Neural cell (in vitro differentiated cells): Measurements from ENCODE around the gene CHD6. TPM values are rescaled to one million over a fixed set of nuclear protein-coding genes. Genes with fewer than 3 reads are reported as not detected.

Experiments used
- H2AFZ ChIP-seq: fragments of 200-600, 300-800 bp; sonication (generic), shearing (Covaris generic); 2 replicates; pipeline ENCODE4 v1.6.0; 2014; ENCODE audit warnings: low read depth, mild to moderate bottlenecking, antibody characterized with exemption, low read length, moderate library complexity
- H3F3A ChIP-seq: fragments of 200-600 bp; shearing (Covaris generic); 2 replicates; pipeline ENCODE4 v1.6.1; 2016; ENCODE audit warnings: mild to moderate bottlenecking, moderate library complexity, mixed read lengths, antibody characterized with exemption, low read length; ENCODE audit not compliant: insufficient read depth, poor library complexity, severe bottlenecking
- H3K27ac ChIP-seq: fragments of 200-600, 300-800 bp; sonication (generic), shearing (Covaris generic); 2 replicates; pipeline ENCODE4 v1.5.1; 2014; ENCODE audit warnings: mild to moderate bottlenecking, low read length, moderate library complexity
- H3K27me3 ChIP-seq: fragments of 300-800, 200-600 bp; sonication (generic), shearing (Covaris generic); 2 replicates; pipeline ENCODE4 v1.6.0; 2014; ENCODE audit warnings: mild to moderate bottlenecking, low read depth, low read length, moderate library complexity; ENCODE audit not compliant: insufficient read depth
- H3K36me3 ChIP-seq: fragments of 300-800, 200-600 bp; sonication (generic), shearing (Covaris generic); 2 replicates; pipeline ENCODE4 v1.5.1; 2014; ENCODE audit warnings: mild to moderate bottlenecking, antibody characterized with exemption, low read length, moderate library complexity; ENCODE audit not compliant: insufficient read depth
- H3K4me2 ChIP-seq: fragments of 300-800, 200-600 bp; sonication (generic), shearing (Covaris generic); 2 replicates; pipeline ENCODE4 v1.6.0; 2014; ENCODE audit warnings: mild to moderate bottlenecking, low read length
- H3K4me3 ChIP-seq: fragments of 300-800, 200-600 bp; sonication (generic), shearing (Covaris generic); 2 replicates; pipeline ENCODE4 v1.5.1; 2014; ENCODE audit warnings: mild to moderate bottlenecking, low read length, moderate library complexity
- H3K79me2 ChIP-seq: fragments of 200-600 bp; shearing (Covaris generic); replicated peaks from 2 replicates; pipeline ENCODE4 v1.6.0; 2014; ENCODE audit warnings: mild to moderate bottlenecking, low read length, moderate library complexity; ENCODE audit not compliant: insufficient read depth
- H3K9ac ChIP-seq: fragments of 300-800, 200-600 bp; sonication (generic), shearing (Covaris generic); 2 replicates; pipeline ENCODE4 v1.6.1; 2016; ENCODE audit warnings: mild to moderate bottlenecking, low read length, mixed read lengths
- H3K9me2 ChIP-seq: fragments of 200-600 bp; shearing (Covaris generic); 2 replicates; pipeline ENCODE4 v1.6.1; 2016; ENCODE audit warnings: mild to moderate bottlenecking, low read length, mixed read lengths; ENCODE audit not compliant: insufficient read depth
- H3K9me3 ChIP-seq: fragments of 200-600, 300-800 bp; sonication (generic), shearing (Covaris generic); 2 replicates; pipeline ENCODE4 v1.6.1; 2016; ENCODE audit warnings: mild to moderate bottlenecking, mixed run types, low read length, moderate library complexity, mixed read lengths
- H4K20me1 ChIP-seq: fragments of 200-600 bp; shearing (Covaris generic); 2 replicates; pipeline ENCODE4 v1.6.1; 2016; ENCODE audit warnings: mild to moderate bottlenecking, mixed run types; ENCODE audit not compliant: insufficient read depth
- EP300 ChIP-seq: fragments of 450-650 bp; conservative IDR thresholded peaks from 2 replicates; pipeline ENCODE4 v1.6.1; 2014; ENCODE audit warnings: antibody characterized with exemption, mild to moderate bottlenecking, moderate library complexity; ENCODE audit not compliant: poor library complexity, severe bottlenecking
- EZH2 ChIP-seq: fragments of 200-600, 300-800 bp; shearing (Covaris generic), sonication (generic); IDR thresholded peaks from 2 replicates; pipeline ENCODE4 v1.6.1; 2014; ENCODE audit warnings: antibody characterized with exemption, low read length, borderline replicate concordance, mild to moderate bottlenecking; ENCODE audit not compliant: insufficient read depth, poor library complexity, severe bottlenecking
- MXI1 ChIP-seq: fragments of 450-650 bp; conservative IDR thresholded peaks from 2 replicates; pipeline ENCODE4 v1.6.1; 2014; ENCODE audit warnings: antibody characterized with exemption, mild to moderate bottlenecking; ENCODE audit not compliant: poor library complexity, severe bottlenecking
- POLR2AphosphoS5 ChIP-seq: IDR thresholded peaks from 2 replicates; pipeline ENCODE4 v1.6.1; 2012
- RAD21 ChIP-seq: fragments of 450-650 bp; conservative IDR thresholded peaks from 2 replicates; pipeline ENCODE4 v1.6.1; 2014; ENCODE audit warnings: antibody characterized with exemption, mild to moderate bottlenecking, moderate library complexity
- SMC3 ChIP-seq: fragments of 450-650 bp; conservative IDR thresholded peaks from 2 replicates; pipeline ENCODE4 v1.6.1; 2014; ENCODE audit warnings: antibody characterized with exemption, mild to moderate bottlenecking, moderate library complexity; ENCODE audit not compliant: poor library complexity
- TAF1 ChIP-seq: IDR thresholded peaks from 2 replicates; pipeline ENCODE4 v1.6.1; 2012; ENCODE audit warnings: low read depth
- polyA plus RNA-seq: library from polyadenylated mRNA; depleted of rRNA; stranded (reverse); fragments of >200 nt; gene quantifications from 2 replicates; pipeline ENCODE4 v1.2.3, GENCODE V29; 2014
- TF ChIP-seq, protein P1 (sequence below): IDR thresholded peaks from 2 replicates; pipeline ENCODE4 v1.6.1; 2012; ENCODE audit warnings: borderline replicate concordance
- TF ChIP-seq, protein P2 (sequence below): fragments of 450-650 bp; IDR thresholded peaks from 2 replicates; pipeline ENCODE4 v1.5.1; 2014; ENCODE audit warnings: antibody characterized with exemption, mild to moderate bottlenecking, moderate library complexity; ENCODE audit not compliant: poor library complexity, severe bottlenecking

Gene CHD6
- polyA plus RNA-seq, 1 donor from 2014 or later, result 22.9 TPM

DNA sequence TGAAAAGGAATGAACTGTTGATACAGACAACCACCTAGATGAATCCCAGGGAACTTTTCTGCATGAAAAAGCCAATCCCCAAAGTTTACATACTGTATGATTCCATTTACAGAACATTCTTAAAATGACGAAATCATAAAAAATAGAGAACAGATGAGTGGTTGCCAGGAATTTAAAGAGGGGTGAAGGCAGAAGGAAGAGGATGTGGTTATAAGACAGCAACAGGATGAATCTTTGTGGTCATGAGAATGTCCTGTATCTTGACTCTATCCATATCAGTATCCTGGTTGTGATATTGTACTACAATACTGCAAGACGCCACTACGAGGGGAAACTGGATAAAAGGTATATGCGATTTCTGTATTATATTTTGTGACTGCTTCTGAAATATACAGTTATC, 181.5 kb downstream of the CHD6 start:
- Histone ChIP-seq H3K36me3 (peaks cover 7% of the 10 kb centered on the region), H3K27me3 (no peaks in the 10 kb centered on the region), H3K4me3 (no peak overlapping the region), H2AFZ (no peak overlapping the region), H4K20me1 (no peaks in the 10 kb centered on the region), H3K9me3 (no peaks in the 10 kb centered on the region), H3K79me2 (no peaks in the 10 kb centered on the region), H3K9me2 (no peaks in the 10 kb centered on the region), H3K27ac (no peak overlapping the region), H3K4me2 (no peak overlapping the region), H3K9ac (no peak overlapping the region), H3F3A (no peaks in the 10 kb centered on the region)
- TF ChIP-seq MXI1 (no peak), SMC3 (no peak), EP300 (no peak), RAD21 (no peak), EZH2 (no peak), POLR2AphosphoS5 (no peak), TAF1 (no peak)
- TF ChIP-seq, protein P1, sequence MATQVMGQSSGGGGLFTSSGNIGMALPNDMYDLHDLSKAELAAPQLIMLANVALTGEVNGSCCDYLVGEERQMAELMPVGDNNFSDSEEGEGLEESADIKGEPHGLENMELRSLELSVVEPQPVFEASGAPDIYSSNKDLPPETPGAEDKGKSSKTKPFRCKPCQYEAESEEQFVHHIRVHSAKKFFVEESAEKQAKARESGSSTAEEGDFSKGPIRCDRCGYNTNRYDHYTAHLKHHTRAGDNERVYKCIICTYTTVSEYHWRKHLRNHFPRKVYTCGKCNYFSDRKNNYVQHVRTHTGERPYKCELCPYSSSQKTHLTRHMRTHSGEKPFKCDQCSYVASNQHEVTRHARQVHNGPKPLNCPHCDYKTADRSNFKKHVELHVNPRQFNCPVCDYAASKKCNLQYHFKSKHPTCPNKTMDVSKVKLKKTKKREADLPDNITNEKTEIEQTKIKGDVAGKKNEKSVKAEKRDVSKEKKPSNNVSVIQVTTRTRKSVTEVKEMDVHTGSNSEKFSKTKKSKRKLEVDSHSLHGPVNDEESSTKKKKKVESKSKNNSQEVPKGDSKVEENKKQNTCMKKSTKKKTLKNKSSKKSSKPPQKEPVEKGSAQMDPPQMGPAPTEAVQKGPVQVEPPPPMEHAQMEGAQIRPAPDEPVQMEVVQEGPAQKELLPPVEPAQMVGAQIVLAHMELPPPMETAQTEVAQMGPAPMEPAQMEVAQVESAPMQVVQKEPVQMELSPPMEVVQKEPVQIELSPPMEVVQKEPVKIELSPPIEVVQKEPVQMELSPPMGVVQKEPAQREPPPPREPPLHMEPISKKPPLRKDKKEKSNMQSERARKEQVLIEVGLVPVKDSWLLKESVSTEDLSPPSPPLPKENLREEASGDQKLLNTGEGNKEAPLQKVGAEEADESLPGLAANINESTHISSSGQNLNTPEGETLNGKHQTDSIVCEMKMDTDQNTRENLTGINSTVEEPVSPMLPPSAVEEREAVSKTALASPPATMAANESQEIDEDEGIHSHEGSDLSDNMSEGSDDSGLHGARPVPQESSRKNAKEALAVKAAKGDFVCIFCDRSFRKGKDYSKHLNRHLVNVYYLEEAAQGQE, result no peak
- TF ChIP-seq, protein P2, sequence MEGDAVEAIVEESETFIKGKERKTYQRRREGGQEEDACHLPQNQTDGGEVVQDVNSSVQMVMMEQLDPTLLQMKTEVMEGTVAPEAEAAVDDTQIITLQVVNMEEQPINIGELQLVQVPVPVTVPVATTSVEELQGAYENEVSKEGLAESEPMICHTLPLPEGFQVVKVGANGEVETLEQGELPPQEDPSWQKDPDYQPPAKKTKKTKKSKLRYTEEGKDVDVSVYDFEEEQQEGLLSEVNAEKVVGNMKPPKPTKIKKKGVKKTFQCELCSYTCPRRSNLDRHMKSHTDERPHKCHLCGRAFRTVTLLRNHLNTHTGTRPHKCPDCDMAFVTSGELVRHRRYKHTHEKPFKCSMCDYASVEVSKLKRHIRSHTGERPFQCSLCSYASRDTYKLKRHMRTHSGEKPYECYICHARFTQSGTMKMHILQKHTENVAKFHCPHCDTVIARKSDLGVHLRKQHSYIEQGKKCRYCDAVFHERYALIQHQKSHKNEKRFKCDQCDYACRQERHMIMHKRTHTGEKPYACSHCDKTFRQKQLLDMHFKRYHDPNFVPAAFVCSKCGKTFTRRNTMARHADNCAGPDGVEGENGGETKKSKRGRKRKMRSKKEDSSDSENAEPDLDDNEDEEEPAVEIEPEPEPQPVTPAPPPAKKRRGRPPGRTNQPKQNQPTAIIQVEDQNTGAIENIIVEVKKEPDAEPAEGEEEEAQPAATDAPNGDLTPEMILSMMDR, result no peak

DNA sequence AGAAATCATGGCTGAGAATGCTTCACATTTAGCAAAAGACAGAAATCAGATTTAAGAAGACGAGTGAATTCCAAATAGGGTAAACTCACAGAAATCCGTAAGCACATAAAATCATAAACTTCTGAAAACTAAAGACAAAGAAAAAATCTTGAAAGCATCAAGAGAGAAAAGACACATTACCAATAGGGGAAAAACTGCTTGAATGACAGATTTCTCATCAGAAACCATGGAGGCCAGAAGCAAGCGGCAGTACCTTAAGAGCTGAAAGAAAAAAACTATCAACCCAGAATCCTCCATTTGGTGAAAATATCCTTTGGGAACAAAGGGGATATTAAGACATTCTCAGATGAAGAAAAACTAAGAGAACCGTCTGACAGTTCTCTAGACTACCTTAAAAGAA, 185.0 kb downstream of the CHD6 start:
- Histone ChIP-seq H3K79me2 (no peaks in the 10 kb centered on the region), H3K4me3 (no peak overlapping the region), H3K4me2 (no peak overlapping the region), H3K27me3 (no peaks in the 10 kb centered on the region), H3K27ac (no peak overlapping the region), H3K36me3 (peaks cover 7% of the 10 kb centered on the region), H4K20me1 (no peaks in the 10 kb centered on the region), H2AFZ (no peak overlapping the region), H3K9me2 (no peaks in the 10 kb centered on the region), H3F3A (no peaks in the 10 kb centered on the region), H3K9ac (no peak overlapping the region), H3K9me3 (no peaks in the 10 kb centered on the region)
- TF ChIP-seq SMC3 (no peak), EZH2 (no peak), MXI1 (no peak), EP300 (no peak), POLR2AphosphoS5 (no peak)

DNA sequence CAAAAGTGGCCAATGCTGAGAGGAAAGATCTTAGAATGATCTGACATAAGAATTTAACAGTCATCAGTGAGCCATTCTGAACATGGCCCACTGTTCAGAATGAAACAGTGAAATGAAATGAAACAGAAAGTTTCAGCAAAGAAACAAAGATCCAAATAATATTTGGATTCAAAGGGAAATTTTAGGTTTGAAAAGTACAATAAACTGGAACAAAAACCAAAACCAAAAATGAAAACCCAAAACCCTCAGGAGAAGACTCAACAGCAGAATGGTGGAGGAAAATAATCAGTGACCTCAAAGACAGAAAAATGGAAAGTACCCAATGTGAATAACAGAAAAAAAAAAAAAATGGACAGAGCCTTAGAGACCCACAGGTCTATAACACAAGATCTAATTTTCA, 185.4 kb downstream of the CHD6 start:
- H3K27ac ChIP-seq, result no peak overlapping the region
- no peak overlapping the region for H3K4me2 ChIP-seq
- TF ChIP-seq POLR2AphosphoS5, result no peak
- TF ChIP-seq, protein P2, result no peak
- no peak for TF ChIP-seq TAF1
- TF ChIP-seq SMC3, result no peak
- TF ChIP-seq EP300, result no peak
- TF ChIP-seq RAD21, result no peak
- no peak for TF ChIP-seq MXI1
- TF ChIP-seq, protein P1, result no peak
- no peak for TF ChIP-seq EZH2
- no peak overlapping the region for H3K4me3 ChIP-seq
- H3K36me3 ChIP-seq, result peaks cover 7% of the 10 kb centered on the region
- no peaks in the 10 kb centered on the region for H3K9me3 ChIP-seq
- no peaks in the 10 kb centered on the region for H3K79me2 ChIP-seq
- no peak overlapping the region for H3K9ac ChIP-seq
- H4K20me1 ChIP-seq, result no peaks in the 10 kb centered on the region
- H3F3A ChIP-seq, result no peaks in the 10 kb centered on the region
- no peak overlapping the region for H2AFZ ChIP-seq
- no peaks in the 10 kb centered on the region for H3K9me2 ChIP-seq
- no peaks in the 10 kb centered on the region for H3K27me3 ChIP-seq
